Amniotic stem cell (primary cell): ENCODE data around the gene SYNM.

Experiments
- DNase-seq: peaks from one replicate; lab custom pipeline; 2025; lab: John Stamatoyannopoulos, UW

The SYNM gene

GRCh38 chr15:99141943-99142342, 37.1 kb downstream of the SYNM start:
- DNase-seq: no peak

DNA sequence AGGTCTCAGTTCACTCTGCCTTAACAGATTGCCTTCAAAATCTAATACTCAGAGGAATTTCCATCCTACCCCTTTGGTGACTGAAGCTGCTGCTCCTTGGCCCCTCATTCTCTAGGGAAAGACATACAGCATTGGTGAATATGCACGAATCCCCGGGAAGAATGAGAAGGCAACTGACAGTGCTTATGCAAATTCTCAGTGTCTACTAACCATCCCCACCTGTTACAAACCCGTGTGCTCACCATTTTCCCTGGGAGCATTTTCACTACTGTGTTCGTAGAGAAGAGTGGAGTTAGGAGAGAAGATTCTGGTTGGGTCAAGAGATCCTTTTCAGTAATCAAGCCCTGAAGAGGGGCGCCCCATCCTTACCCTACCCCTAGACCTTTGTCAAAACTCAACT, 37.7 kb downstream of the SYNM start:
- no peak for DNase-seq

DNA sequence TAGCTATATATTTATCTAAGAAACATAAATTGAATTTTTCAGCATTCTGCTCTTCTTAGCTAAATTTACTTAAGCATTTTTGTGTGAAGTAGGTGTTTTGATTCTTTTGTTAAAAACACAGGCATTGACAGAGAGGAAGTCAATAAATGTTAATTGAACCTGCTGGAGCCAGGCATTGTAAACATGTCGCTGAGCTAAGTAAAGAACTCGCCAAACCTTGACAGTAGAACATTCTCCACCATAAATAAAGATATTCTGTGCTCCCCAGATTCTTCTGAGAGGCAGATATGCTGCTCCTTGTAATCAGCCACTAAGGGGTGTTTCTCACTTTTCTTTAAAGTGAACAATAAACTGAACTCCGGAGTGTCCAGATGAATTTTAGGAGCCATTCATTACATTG, 38.4 kb downstream of the SYNM start:
- no peak for DNase-seq

GRCh38 chr15:99143655-99144610, 39.1 kb downstream of the SYNM start:
- DNase-seq: no peak

GRCh38 chr15:99145005-99145404, 40.1 kb downstream of the SYNM start:
- DNase-seq: no peak

DNA sequence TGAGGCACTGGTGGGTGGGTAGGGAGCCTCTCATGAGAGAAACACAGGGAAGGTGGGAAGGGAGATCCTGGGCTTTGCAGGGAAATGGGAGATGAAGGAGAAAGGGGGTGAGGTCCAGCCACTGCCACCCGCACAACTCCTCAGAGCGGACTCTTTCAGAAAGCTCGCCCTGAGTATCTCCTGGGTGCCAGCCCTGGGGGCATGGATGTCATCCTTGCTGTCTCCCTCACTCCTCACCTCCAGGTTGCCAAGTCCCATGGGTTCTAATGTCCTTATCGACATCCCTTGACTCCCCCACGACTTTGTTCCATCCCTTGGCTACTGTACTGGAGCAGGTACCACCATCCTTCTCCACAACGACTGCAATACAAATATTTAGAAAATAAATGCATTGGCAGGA, 40.9 kb downstream of the SYNM start:
- no peak for DNase-seq

DNA sequence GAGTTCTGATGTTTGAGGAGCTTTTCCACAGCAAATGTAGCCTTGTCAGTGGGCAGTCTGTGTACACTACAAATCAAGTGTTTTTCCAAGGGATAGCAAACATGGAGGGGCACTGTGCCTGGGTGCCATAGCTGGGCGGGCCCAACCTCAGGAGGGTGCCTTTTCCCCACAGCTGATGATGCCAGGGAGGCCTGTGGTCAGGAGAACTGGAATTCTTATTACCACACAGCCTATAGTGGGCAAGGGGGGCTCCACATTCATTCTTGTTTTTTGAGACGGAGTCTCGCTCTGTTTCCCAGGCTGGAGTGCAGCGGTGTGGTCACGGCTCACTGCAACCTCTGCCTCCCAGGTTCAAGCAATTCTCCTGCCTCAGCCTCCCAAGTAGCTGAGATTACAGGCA, 41.8 kb downstream of the SYNM start:
- no peak for DNase-seq

DNA sequence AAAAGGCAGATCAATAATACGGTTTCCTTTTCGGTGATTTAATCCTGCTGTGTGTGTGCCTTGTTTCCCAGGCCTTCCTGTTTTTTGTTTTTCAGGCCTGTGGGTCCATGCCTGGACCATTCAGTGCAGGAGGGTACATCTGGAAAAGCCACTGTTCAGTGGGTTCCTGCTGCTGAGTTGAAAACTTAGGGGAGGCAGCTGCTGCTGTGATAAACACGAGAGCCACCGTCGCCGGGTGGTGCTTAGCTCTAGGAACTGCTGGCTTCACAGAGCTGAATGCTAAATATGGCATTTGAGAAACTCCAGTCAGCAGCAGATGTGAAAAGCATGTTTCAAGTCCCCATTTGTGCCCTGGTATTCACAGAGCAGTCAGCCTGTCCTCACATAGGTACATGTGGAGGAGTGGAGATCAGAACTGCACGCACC, 44.0 kb downstream of the SYNM start:
- no peak for DNase-seq

DNA sequence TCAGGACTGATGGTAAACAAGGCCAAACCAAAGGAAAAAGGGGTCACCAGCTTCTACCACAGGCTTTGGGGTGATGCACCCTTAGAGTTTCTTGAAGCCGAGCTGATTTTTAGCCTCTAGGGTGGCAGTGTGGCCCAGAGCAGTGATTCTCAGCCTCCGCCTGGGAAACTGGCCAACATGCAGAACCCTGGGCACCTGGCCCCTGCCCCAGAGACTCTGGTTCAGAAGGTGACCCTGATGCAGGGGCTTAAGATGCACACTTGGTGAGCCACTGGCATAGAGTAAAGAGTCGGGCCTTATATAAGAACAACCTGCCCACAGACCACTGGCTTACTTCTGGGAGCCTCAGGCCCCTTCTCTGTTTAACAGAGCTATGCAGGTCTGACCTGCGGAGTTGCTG, 44.5 kb downstream of the SYNM start:
- DNase-seq: no peak

- DNase-seq: no peak
Observed at GRCh38 chr15:99151156-99151555, 46.3 kb downstream of the SYNM start.

DNA sequence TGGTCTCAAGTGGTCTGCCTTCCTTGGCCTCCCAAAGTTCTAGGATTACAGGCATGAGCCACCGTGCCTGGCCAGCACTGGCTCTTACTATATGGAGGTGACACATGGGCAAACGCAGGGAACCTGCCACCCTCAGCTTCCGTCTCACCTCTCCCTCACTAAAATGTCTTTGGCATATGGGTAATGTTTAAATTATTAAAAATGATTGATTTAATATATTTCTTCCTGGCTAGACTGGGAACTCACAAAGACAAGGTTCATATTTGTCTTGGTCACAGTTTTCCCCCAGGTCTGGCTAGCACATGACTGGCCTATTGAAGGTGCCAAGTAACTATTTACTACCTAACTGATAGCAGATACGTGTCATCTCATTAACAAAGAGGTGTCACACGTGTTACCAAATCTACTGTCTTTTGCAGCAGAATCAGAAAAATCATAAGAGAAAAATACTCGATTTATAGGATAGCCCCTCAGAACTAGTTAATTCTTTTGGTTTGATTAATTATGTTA, 48.2 kb downstream of the SYNM start:
- DNase-seq: no peak

GRCh38 chr15:99154271-99154670, 49.4 kb downstream of the SYNM start:
- no peak for DNase-seq

GRCh38 chr15:99155961-99156443, 51.1 kb downstream of the SYNM start:
- no peak for DNase-seq

GRCh38 chr15:99157456-99157855, 52.6 kb downstream of the SYNM start:
- no peak for DNase-seq

- no peak for DNase-seq
Observed at GRCh38 chr15:99158626-99159412, 53.9 kb downstream of the SYNM start.

- DNase-seq: no peak
Observed at GRCh38 chr15:99163271-99164062, 58.6 kb downstream of the SYNM start.

- DNase-seq: no peak
Observed at GRCh38 chr15:99164119-99164518, 59.2 kb downstream of the SYNM start.

- DNase-seq: no peak
Observed at GRCh38 chr15:99165020-99165790, 60.3 kb downstream of the SYNM start.

- DNase-seq: no peak
Observed at GRCh38 chr15:99165956-99166689, 61.2 kb downstream of the SYNM start.

DNA sequence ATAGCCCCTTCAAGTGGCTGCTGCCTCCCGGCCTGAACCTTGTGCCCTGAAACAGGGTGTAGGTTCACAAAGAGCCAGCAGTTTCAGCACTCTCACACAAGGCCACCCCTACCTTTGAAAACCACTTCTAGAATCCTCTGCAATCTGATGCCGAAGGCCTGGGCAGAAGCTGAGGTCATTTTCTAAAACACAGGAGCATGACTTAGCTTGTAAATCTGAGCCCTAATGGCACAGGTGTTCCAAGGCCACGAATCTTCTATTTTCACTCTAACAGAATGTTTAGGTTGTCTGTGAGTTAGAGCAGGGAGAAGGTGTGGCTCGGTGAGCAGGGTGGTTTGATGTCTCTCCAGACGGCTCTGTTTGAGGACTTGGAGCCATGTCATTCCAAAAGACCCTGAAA, 62.3 kb downstream of the SYNM start:
- no peak for DNase-seq
